PC-3 (cell line): Measurements from ENCODE around the gene MSANTD7.

Experiments
- CTCF ChIP-seq: fragments of 300-600 bp; sonication (generic); conservative IDR thresholded peaks from 2 replicates; pipeline ENCODE4 v1.5.1; 2017; ENCODE audit warnings: antibody characterized with exemption, low read depth, mild to moderate bottlenecking, low read length
- EZH2 ChIP-seq: fragments of 300-600 bp; sonication (generic); IDR thresholded peaks from one replicate; pipeline ENCODE4 v1.6.1; 2017; ENCODE audit warnings: antibody characterized with exemption, mild to moderate bottlenecking, low read length; ENCODE audit not compliant: unreplicated experiment
- EZH2phosphoT487 ChIP-seq: fragments of 300-600 bp; sonication (generic); IDR thresholded peaks from 2 replicates; pipeline ENCODE4 v1.6.1; 2018; ENCODE audit warnings: mild to moderate bottlenecking, antibody characterized with exemption, low read length, borderline replicate concordance

GRCh38 chr10:14800397-14800796 lies 37.7 kb upstream of the MSANTD7 start:
- TF ChIP-seq EZH2phosphoT487 = no peak
- no peak for TF ChIP-seq CTCF
- TF ChIP-seq EZH2 = no peak
